Renal cortical epithelial cell (primary cell): ENCODE data around the gene SEMA3D. TPM values are rescaled to one million over a fixed set of nuclear protein-coding genes. Genes with fewer than 3 reads are reported as not detected.

Source experiments
- DNase-seq: peaks from one replicate; pipeline ENCODE4 v3.0.0-alpha.2; 2011; ENCODE audit warnings: low read depth
- total RNA-seq: library from RNA; depleted of rRNA; stranded (reverse); fragments of >200 nt; gene quantifications from 2 replicates; pipeline ENCODE4 v1.2.3, GENCODE V29; 2014

SEMA3D gene
- total RNA-seq, 1 donor from 2014 or later: 0.20 TPM

- DNase-seq: no peak
These were observed 107.4 kb downstream of the SEMA3D start for GRCh38 chr7:85079434-85079833.

- DNase-seq: no peak
These were observed 108.7 kb downstream of the SEMA3D start for GRCh38 chr7:85078181-85078580.

- DNase-seq: peak; percentile 38
These were observed 111.0 kb downstream of the SEMA3D start for GRCh38 chr7:85075864-85076263.

- no peak for DNase-seq
These were observed 111.9 kb downstream of the SEMA3D start for GRCh38 chr7:85074992-85075391.

- peak; percentile 71 for DNase-seq
These were observed 112.8 kb downstream of the SEMA3D start for GRCh38 chr7:85074016-85074415.

- DNase-seq: peak; percentile 7
These were observed 115.8 kb downstream of the SEMA3D start for GRCh38 chr7:85070967-85071628.

- DNase-seq: peak; percentile 46
These were observed 118.1 kb downstream of the SEMA3D start for GRCh38 chr7:85068799-85069198.

GRCh38 chr7:85067371-85067770 lies 119.5 kb downstream of the SEMA3D start:
- DNase-seq: no peak

GRCh38 chr7:85065888-85066485 lies 120.9 kb downstream of the SEMA3D start:
- DNase-seq: peak; percentile 44

- DNase-seq: no peak
These were observed 121.5 kb downstream of the SEMA3D start for GRCh38 chr7:85065306-85065705.

GRCh38 chr7:85062651-85063050 lies 124.2 kb downstream of the SEMA3D start:
- DNase-seq: no peak

GRCh38 chr7:85061456-85061855 lies 125.4 kb downstream of the SEMA3D start:
- DNase-seq: no peak

GRCh38 chr7:85060696-85061095 lies 126.2 kb downstream of the SEMA3D start:
- no peak for DNase-seq

GRCh38 chr7:85055906-85056305 lies 130.9 kb downstream of the SEMA3D start:
- no peak for DNase-seq

GRCh38 chr7:85055196-85055595 lies 131.7 kb downstream of the SEMA3D start:
- DNase-seq: no peak

- no peak for DNase-seq
These were observed 132.6 kb downstream of the SEMA3D start for GRCh38 chr7:85054306-85054705.

- no peak for DNase-seq
These were observed 134.0 kb downstream of the SEMA3D start for GRCh38 chr7:85052894-85053293.

GRCh38 chr7:85052056-85052737 lies 134.7 kb downstream of the SEMA3D start:
- no peak for DNase-seq

GRCh38 chr7:85046534-85046933 lies 140.3 kb downstream of the SEMA3D start:
- no peak for DNase-seq

- DNase-seq: peak; percentile 66
These were observed 145.1 kb downstream of the SEMA3D start for GRCh38 chr7:85041605-85042216.

- no peak for DNase-seq
These were observed 147.5 kb downstream of the SEMA3D start for GRCh38 chr7:85039196-85039923.

GRCh38 chr7:85038466-85038865 lies 148.4 kb downstream of the SEMA3D start:
- peak; percentile 43 for DNase-seq
